K562 (cell line): ENCODE results near the gene RANBP3. TPM values are rescaled to one million over a fixed set of nuclear protein-coding genes. Genes with fewer than 3 reads are reported as not detected.
A peak's percentile ranks its signal among the peaks of the same experiment; 100 is the strongest.

ENCODE experiments used
- CEBPG ChIP-seq, 3 experiments: fragments of 200-800 bp in 1 of 3; sonication (Bioruptor generic) in 1 of 3; sonication (generic) in 1 of 3; formaldehyde crosslinking in 1 of 3; IDR thresholded peaks in 2 of 3; conservative IDR thresholded peaks in 1 of 3; 2 replicates each; pipeline versions ENCODE4 v1.6.1 to v1.8.0; 2016 to 2022; ENCODE audit warnings: missing compliant biosample characterization in 2 of 3, missing genetic modification characterization in 2 of 3, mild to moderate bottlenecking in 1 of 3, missing genetic modification reagents in 1 of 3
- E2F3 ChIP-seq: fragments of 250-450 bp; sonication (Bioruptor Pico); IDR thresholded peaks from 2 replicates; pipeline ENCODE4 v1.4.0; 2020; ENCODE audit warnings: mild to moderate bottlenecking
- ZNF583 ChIP-seq: fragments of 250-450 bp; sonication (Bioruptor Pico); IDR thresholded peaks from 2 replicates; pipeline ENCODE4 v1.4.0; 2020
- polyA plus RNA-seq, 8 experiments: library from polyadenylated mRNA; depleted of rRNA in 4 of 8; stranded (reverse) in 5 of 8; unstranded in 3 of 8; fragments of >200 nt; fragmentation: Nextera tagmentation in 2 of 8; fragmentation: Illumina TruSeq in 1 of 8; extraction: Ambion mirVana in 2 of 8; extraction: Trizol in 1 of 8; gene quantifications; 2 replicates each; pipeline versions ENCODE4 v1.2.1 to v1.2.3, GENCODE V29; 2011 to 2014; ENCODE audit warnings: inconsistent platforms in 1 of 8, missing spikeins in 1 of 8
- total RNA-seq, 7 experiments: library from RNA; depleted of rRNA in 6 of 7; stranded (reverse); fragments of >200 nt in 6 of 7; fragmentation: Illumina TruSeq in 2 of 7; extraction: Trizol in 2 of 7; gene quantifications; 2 replicates each; pipeline versions ENCODE4 v1.2.1 to v1.2.3, GENCODE V29; 2011 to 2021; ENCODE audit warnings: low replicate concordance in 1 of 7
- TF ChIP-seq, protein P1 (sequence below): sonication (generic); formaldehyde crosslinking; IDR thresholded peaks from 2 replicates; pipeline ENCODE4 v1.8.0; 2022; ENCODE audit warnings: mild to moderate bottlenecking, missing genetic modification reagents
- TF ChIP-seq, protein P2 (sequence below): fragments of 450-650 bp; IDR thresholded peaks from 2 replicates; pipeline ENCODE4 v1.6.1; 2017; ENCODE audit warnings: antibody characterized with exemption, mild to moderate bottlenecking
- TF ChIP-seq, protein P3 (sequence below): fragments of 450-650 bp; formaldehyde crosslinking; IDR thresholded peaks from 2 replicates; pipeline ENCODE4 v1.4.0; 2020; ENCODE audit warnings: mild to moderate bottlenecking, moderate library complexity

Gene RANBP3
- total and polyA plus RNA-seq, 9 of the 15 experiments (the other 6 are each of a cell fraction or from before 2014, with no cell fraction given): 0.90 to 95.1 (median 63.2) TPM

DNA sequence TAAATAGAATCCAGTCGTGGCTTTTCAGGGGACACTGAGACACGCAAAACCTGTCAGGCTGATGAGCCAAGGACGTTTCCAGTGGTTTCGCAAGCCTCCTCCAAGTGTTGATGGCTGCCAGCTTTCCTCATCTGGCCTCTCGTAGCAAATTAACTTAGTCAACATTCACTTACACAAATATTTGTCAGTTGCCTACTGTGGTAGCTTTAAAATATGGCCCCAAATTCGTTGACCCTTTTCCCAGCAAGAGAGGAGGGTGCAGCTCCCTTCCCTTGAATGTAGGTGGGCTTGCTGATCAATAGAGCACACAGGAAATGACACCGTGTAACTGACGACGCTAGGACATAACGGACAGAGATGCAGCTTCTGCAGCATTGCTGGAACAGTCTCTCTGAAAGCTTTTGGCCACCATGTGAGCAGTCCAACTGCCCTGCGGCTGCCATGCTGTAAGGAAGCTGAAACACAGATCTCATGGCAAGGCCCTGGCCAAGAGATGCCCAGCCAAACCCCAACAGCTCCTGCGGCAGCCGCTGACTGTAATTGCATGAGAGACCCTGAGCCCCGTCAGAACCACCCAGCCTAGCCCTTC, 5.5 kb upstream of the RANBP3 start (continued):
- TF ChIP-seq, protein P1, sequence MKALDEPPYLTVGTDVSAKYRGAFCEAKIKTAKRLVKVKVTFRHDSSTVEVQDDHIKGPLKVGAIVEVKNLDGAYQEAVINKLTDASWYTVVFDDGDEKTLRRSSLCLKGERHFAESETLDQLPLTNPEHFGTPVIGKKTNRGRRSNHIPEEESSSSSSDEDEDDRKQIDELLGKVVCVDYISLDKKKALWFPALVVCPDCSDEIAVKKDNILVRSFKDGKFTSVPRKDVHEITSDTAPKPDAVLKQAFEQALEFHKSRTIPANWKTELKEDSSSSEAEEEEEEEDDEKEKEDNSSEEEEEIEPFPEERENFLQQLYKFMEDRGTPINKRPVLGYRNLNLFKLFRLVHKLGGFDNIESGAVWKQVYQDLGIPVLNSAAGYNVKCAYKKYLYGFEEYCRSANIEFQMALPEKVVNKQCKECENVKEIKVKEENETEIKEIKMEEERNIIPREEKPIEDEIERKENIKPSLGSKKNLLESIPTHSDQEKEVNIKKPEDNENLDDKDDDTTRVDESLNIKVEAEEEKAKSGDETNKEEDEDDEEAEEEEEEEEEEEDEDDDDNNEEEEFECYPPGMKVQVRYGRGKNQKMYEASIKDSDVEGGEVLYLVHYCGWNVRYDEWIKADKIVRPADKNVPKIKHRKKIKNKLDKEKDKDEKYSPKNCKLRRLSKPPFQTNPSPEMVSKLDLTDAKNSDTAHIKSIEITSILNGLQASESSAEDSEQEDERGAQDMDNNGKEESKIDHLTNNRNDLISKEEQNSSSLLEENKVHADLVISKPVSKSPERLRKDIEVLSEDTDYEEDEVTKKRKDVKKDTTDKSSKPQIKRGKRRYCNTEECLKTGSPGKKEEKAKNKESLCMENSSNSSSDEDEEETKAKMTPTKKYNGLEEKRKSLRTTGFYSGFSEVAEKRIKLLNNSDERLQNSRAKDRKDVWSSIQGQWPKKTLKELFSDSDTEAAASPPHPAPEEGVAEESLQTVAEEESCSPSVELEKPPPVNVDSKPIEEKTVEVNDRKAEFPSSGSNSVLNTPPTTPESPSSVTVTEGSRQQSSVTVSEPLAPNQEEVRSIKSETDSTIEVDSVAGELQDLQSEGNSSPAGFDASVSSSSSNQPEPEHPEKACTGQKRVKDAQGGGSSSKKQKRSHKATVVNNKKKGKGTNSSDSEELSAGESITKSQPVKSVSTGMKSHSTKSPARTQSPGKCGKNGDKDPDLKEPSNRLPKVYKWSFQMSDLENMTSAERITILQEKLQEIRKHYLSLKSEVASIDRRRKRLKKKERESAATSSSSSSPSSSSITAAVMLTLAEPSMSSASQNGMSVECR (CRISPR knock-in tag): 0 out of 2 replicates have a peak, but pooled peaks have one; percentile 21
- TF ChIP-seq, protein P2, sequence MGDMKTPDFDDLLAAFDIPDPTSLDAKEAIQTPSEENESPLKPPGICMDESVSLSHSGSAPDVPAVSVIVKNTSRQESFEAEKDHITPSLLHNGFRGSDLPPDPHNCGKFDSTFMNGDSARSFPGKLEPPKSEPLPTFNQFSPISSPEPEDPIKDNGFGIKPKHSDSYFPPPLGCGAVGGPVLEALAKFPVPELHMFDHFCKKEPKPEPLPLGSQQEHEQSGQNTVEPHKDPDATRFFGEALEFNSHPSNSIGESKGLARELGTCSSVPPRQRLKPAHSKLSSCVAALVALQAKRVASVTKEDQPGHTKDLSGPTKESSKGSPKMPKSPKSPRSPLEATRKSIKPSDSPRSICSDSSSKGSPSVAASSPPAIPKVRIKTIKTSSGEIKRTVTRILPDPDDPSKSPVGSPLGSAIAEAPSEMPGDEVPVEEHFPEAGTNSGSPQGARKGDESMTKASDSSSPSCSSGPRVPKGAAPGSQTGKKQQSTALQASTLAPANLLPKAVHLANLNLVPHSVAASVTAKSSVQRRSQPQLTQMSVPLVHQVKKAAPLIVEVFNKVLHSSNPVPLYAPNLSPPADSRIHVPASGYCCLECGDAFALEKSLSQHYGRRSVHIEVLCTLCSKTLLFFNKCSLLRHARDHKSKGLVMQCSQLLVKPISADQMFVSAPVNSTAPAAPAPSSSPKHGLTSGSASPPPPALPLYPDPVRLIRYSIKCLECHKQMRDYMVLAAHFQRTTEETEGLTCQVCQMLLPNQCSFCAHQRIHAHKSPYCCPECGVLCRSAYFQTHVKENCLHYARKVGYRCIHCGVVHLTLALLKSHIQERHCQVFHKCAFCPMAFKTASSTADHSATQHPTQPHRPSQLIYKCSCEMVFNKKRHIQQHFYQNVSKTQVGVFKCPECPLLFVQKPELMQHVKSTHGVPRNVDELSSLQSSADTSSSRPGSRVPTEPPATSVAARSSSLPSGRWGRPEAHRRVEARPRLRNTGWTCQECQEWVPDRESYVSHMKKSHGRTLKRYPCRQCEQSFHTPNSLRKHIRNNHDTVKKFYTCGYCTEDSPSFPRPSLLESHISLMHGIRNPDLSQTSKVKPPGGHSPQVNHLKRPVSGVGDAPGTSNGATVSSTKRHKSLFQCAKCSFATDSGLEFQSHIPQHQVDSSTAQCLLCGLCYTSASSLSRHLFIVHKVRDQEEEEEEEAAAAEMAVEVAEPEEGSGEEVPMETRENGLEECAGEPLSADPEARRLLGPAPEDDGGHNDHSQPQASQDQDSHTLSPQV: peak; percentile 65
- 0 out of 2 replicates have a peak, but pooled peaks have one; percentile 28 for TF ChIP-seq E2F3 (CRISPR knock-in tag)
- peak; percentile 75 for TF ChIP-seq CEBPG (CRISPR knock-in tag; IDR thresholded peaks at IDR 0.05)
- peak; percentile 47 to 78; a peak in 3 of 4 replicates for TF ChIP-seq CEBPG (tag; conservative IDR thresholded peaks at IDR 0.05 in 1 of 2, IDR thresholded peaks at IDR 0.05 in 1 of 2)
- TF ChIP-seq ZNF583 (CRISPR knock-in tag): no peak
- TF ChIP-seq, protein P3, sequence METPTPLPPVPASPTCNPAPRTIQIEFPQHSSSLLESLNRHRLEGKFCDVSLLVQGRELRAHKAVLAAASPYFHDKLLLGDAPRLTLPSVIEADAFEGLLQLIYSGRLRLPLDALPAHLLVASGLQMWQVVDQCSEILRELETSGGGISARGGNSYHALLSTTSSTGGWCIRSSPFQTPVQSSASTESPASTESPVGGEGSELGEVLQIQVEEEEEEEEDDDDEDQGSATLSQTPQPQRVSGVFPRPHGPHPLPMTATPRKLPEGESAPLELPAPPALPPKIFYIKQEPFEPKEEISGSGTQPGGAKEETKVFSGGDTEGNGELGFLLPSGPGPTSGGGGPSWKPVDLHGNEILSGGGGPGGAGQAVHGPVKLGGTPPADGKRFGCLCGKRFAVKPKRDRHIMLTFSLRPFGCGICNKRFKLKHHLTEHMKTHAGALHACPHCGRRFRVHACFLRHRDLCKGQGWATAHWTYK (CRISPR knock-in tag): 0 out of 2 replicates have a peak, but pooled peaks have one; percentile 46
- TF ChIP-seq, all 486 proteins: peak for 23
